ENCODE data around the gene HAUS3. TPM values are rescaled to one million over a fixed set of nuclear protein-coding genes. Genes with fewer than 3 reads are reported as not detected.

Gene HAUS3
- total and polyA plus RNA-seq, 2 of the 13 experiments (the other 11 are each of a cell fraction or from before 2014, with no cell fraction given) = 3.9 to 12.6 TPM

GRCh38 chr4:2180410-2180809, 61.5 kb downstream of the HAUS3 start:
- Histone ChIP-seq H3K36me3 (replicated peaks in 1 of 2; ENCODE audit: control insufficient read depth in 1 of 2, insufficient read depth in 2 of 2, low read length in 2 of 2) (no peaks in the 10 kb centered on the region), H3K27ac (ENCODE audit: extremely low read length, insufficient read depth, low read length) (no peak overlapping the region), H3K27me3 (ENCODE audit: control insufficient read depth in 1 of 2, insufficient read depth in 2 of 2, low read length in 2 of 2) (no peaks in the 10 kb centered on the region), H4K20me1 (ENCODE audit: insufficient read depth, low read length) (no peaks in the 10 kb centered on the region), H3K4me2 (ENCODE audit: low read depth, low read length) (no peak overlapping the region), H3K9ac (ENCODE audit: insufficient read depth, low read depth, low read length) (no peak overlapping the region), H3K9me3 (ENCODE audit: low read length) (0 out of 2 replicates have a peak, but pooled peaks cover 5% of the 10 kb centered on the region), H2AFZ (ENCODE audit: low read length) (no peak overlapping the region), H3K4me3 (replicated peaks in 1 of 3; ENCODE audit: insufficient read depth in 1 of 3, low read depth in 2 of 3, low read length in 3 of 3) (no peak overlapping the region), H3K79me2 (ENCODE audit: insufficient read depth, low read length) (no peaks in the 10 kb centered on the region), H3K4me1 (ENCODE audit: insufficient read depth, low read length) (peaks cover 7% of the 10 kb centered on the region)
- BruUV-seq (replicated peaks) = no TSS peak
- DNase-seq (ENCODE audit: low spot score) (no peak), ATAC-seq (no peak), FAIRE-seq (no peak)
- in situ Hi-C loops (cut with HindIII; ENCODE audit: extremely low pct_ligation_motif_present, low pct_unique_long_range_greater_than_20kb) = loop anchor here (25.0 kb wide), 1 partner anchor 168 kb away; the partner anchor contains the start of gene NELFA
- 89% methylated on average over 2 of the region's 2 CpGs for whole genome bisulfite sequencing (ENCODE audit: low lambda C conversion rate)
- ChIA-PET POLR2A (no interaction called here), CTCF (ENCODE audit: low intra/inter-chr PET ratio, low total read pairs) (no interaction called here)
- intact Hi-C loops (cut with micrococcal nuclease; ENCODE audit: unreplicated experiment) = no loop called here
- TF ChIP-seq ZHX1 (CRISPR knock-in tag; IDR thresholded peaks at IDR 0.05; ENCODE audit: low read depth) = no peak
- TF ChIP-seq MEIS1 (CRISPR knock-in tag; IDR thresholded peaks at IDR 0.05; ENCODE audit: borderline replicate concordance) = no peak
- TF ChIP-seq HNF4G (IDR thresholded peaks at IDR 0.05; ENCODE audit: borderline replicate concordance, low read depth, low read length) = no peak
- TF ChIP-seq HNF4G (CRISPR knock-in tag; IDR thresholded peaks at IDR 0.05; ENCODE audit: borderline replicate concordance, low read depth) = no peak
- no peak for TF ChIP-seq JARID2 (CRISPR knock-in tag; IDR thresholded peaks at IDR 0.05; ENCODE audit: insufficient replicate concordance)
- TF ChIP-seq ZNF446 (CRISPR knock-in tag; IDR thresholded peaks at IDR 0.05) = no peak
- TF ChIP-seq SYNCRIP (IDR thresholded peaks at IDR 0.05; ENCODE audit: insufficient read depth, low read depth, low read length) = no peak
- no peak for TF ChIP-seq ZNF7 (CRISPR knock-in tag; IDR thresholded peaks at IDR 0.05)
- TF ChIP-seq ZNF431 (CRISPR knock-in tag; IDR thresholded peaks at IDR 0.05; ENCODE audit: borderline replicate concordance, low read depth) = no peak

Data from HepG2 (cell line).